Prostate gland (tissue), 2 donors: ENCODE measurements around the gene PPP1R11. TPM values are rescaled to one million over a fixed set of nuclear protein-coding genes. Genes with fewer than 3 reads are reported as not detected.
A peak's percentile ranks its signal among the peaks of the same experiment; 100 is the strongest.
"Not testable (repeated sequence)": the region's sequence is repeated elsewhere in the genome, so short reads cannot be mapped to it uniquely, and the experiment has no call there.

ENCODE experiments used
- DNase-seq: peaks from one replicate; pipeline ENCODE4 v3.0.0-alpha.2; 2019; ENCODE audit warnings: low spot score
- H3K27ac ChIP-seq, 2 donors: fragments of 200-600 bp; sonication (generic); 2 replicates each; pipeline ENCODE4 v1.5.1; 2017 to 2019
- H3K27me3 ChIP-seq: fragments of 200-600 bp; sonication (generic); replicated peaks from 2 replicates; pipeline ENCODE4 v1.5.1; 2019; ENCODE audit not compliant: insufficient read depth
- H3K36me3 ChIP-seq, 2 donors: fragments of 200-600 bp; sonication (generic); 1 replicate in 1 of 2; 2 replicates in 1 of 2; pipeline versions ENCODE4 v1.5.1 to v1.8.1; 2017 to 2019
- H3K4me1 ChIP-seq: fragments of 200-600 bp; sonication (generic); replicated peaks from 2 replicates; pipeline ENCODE4 v1.5.1; 2019
- H3K4me3 ChIP-seq, 2 donors: fragments of 200-600 bp; sonication (generic); 2 replicates each; pipeline ENCODE4 v1.5.1; 2017 to 2019
- H3K9me3 ChIP-seq: fragments of 200-600 bp; sonication (generic); 2 replicates; pipeline ENCODE4 v1.5.1; 2017
- CTCF ChIP-seq, 4 experiments: fragments of 200-600 bp in 2 of 4; fragments of 450-650 bp in 2 of 4; sonication (generic) in 2 of 4; IDR thresholded peaks; 1 replicate in 3 of 4; 2 replicates in 1 of 4; pipeline ENCODE4 v1.5.1; 2016 to 2019; ENCODE audit warnings: antibody characterized with exemption in 4 of 4, mild to moderate bottlenecking in 2 of 4, moderate library complexity in 2 of 4
- POLR2A ChIP-seq: fragments of 450-650 bp; IDR thresholded peaks from one replicate; pipeline ENCODE4 v1.6.1; 2016; ENCODE audit warnings: antibody characterized with exemption, mild to moderate bottlenecking
- POLR2AphosphoS5 ChIP-seq: sonication (generic); formaldehyde crosslinking; IDR thresholded peaks from one replicate; pipeline ENCODE4 v1.6.1; 2017; ENCODE audit warnings: antibody characterized with exemption
- WGBS: methylation state at CpG from one replicate; pipeline ENCODE4 v1.1.5; 2018; 5-methylcytosine and 5-hydroxymethylcytosine counted together
- intact Hi-C: fragments of 100-400 bp; cut with DNase I; formaldehyde crosslinking; loops from one replicate; pipeline ENCODE4 v1.14.2; 2022
- small RNA-seq, 2 donors: library from RNA; depleted of rRNA; stranded (forward); fragments of <200 nt; gene quantifications; one replicate each; pipeline ENCODE3, GENCODE V24; 2016
- total RNA-seq, 2 donors: library from RNA; depleted of rRNA; stranded (reverse); fragments of >200 nt; gene quantifications; one replicate each; pipeline ENCODE4 v1.1.0, GENCODE V29; 2016

The PPP1R11 gene
- total RNA-seq, 2 donors from 2014 or later, result 49.7 to 59.3 TPM

GRCh38 chr6:30113841-30114240 lies 46.8 kb downstream of the PPP1R11 start:
- 27% methylated on average over 1 of the region's 1 CpG for WGBS

GRCh38 chr6:30116724-30117123 lies 49.7 kb downstream of the PPP1R11 start:
- Histone ChIP-seq H3K27me3 (peaks cover 3% of the 10 kb centered on the region), H3K4me3 (no peak overlapping the region), H3K27ac (no peak overlapping the region), H3K36me3 (no peaks in the 10 kb centered on the region), H3K4me1 (no peaks in the 10 kb centered on the region), H3K9me3 (no peaks in the 10 kb centered on the region)
- DNase-seq, result no peak
- WGBS, result 79% methylated on average over 6 of the region's 6 CpGs
- no peak for TF ChIP-seq POLR2AphosphoS5
- peak in 1 of 4 experiments; percentile 16 for TF ChIP-seq CTCF (IDR thresholded peaks at IDR 0.05)
- no peak for TF ChIP-seq POLR2A
- intact Hi-C loops, result no loop called here

More at GRCh38 chr6:30113841-30114240, 46.8 kb downstream of the PPP1R11 start:
- H3K4me3 ChIP-seq, result no peak overlapping the region
- H3K27me3 ChIP-seq, result peaks cover 3% of the 10 kb centered on the region
- intact Hi-C loops, result no loop called here
- no peak for DNase-seq
- TF ChIP-seq POLR2A (no peak), POLR2AphosphoS5 (no peak), CTCF (IDR thresholded peaks at IDR 0.05) (no peak)
- no peaks in the 10 kb centered on the region for H3K4me1 ChIP-seq
- no peak overlapping the region for H3K27ac ChIP-seq
- no peaks in the 10 kb centered on the region for H3K9me3 ChIP-seq
- no peaks in the 10 kb centered on the region for H3K36me3 ChIP-seq

DNA sequence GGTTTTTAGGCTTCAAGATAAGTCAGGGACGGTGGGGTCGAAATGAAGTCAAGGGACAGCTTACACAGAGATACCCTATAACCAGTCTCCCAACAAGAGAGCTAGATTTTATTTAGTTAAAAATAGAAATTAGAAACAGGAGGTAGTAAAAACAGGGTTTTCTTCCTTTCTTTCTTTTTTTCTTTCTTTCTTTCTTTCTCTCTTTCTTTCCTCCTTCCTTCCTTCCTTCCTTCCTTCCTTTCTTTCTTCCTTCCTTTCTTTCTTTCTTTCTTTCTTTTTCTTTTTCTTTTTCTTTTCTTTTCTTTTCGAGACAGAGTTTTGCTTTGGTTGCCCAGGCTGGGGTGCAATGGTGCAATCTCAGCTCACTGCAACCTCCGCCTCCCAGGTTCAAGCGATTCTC lies 51.7 kb downstream of the PPP1R11 start:
- intact Hi-C loops, H3K27me3 ChIP-seq, H3K27ac ChIP-seq, H3K9me3 ChIP-seq, H3K36me3 ChIP-seq, H3K4me1 ChIP-seq, DNase-seq, H3K4me3 ChIP-seq: not testable (repeated sequence)
- 93% methylated on average over 5 of the region's 5 CpGs for WGBS

Small RNA genes within 50 kb of the gene (small RNA-seq; reads per million reads assigned to genes)
- gene RF02218 (0 reads per million in 2 donors), gene RF02219 (0 reads per million in 2 donors), gene RF02220 (0 reads per million in 2 donors)

Other genes starting within 250 kb of the PPP1R11 start
- gene HLA-G, start 239.4 kb upstream of the PPP1R11 start, total RNA-seq, result 1 to 10 TPM in 1 of 2 donors, not detected in 1; 1.8 TPM
- 100 to 1,000 TPM; 564 to 620 TPM for gene HLA-A, start 124.7 kb upstream of the PPP1R11 start, total RNA-seq
- gene POLR1H, start 5.9 kb upstream of the PPP1R11 start, total RNA-seq, result 10 to 100 TPM; 31.9 to 36.3 TPM
- gene RNF39, start 8.6 kb downstream of the PPP1R11 start, total RNA-seq, result 10 to 100 TPM in 1 of 2 donors, 1 to 10 TPM in 1; 9.0 to 29.1 TPM
- gene TRIM31, start 45.9 kb downstream of the PPP1R11 start, total RNA-seq, result under 1 TPM in 1 of 2 donors, not detected in 1; 0.32 TPM
- not detected for gene TRIM40, start 68.9 kb downstream of the PPP1R11 start, total RNA-seq
- gene TRIM10, start 94.0 kb downstream of the PPP1R11 start, total RNA-seq, result not detected
- not detected for gene TRIM15, start 96.3 kb downstream of the PPP1R11 start, total RNA-seq
- 100 to 1,000 TPM in 1 of 2 donors, 10 to 100 TPM in 1; 74.8 to 100 TPM for gene TRIM26, start 146.2 kb downstream of the PPP1R11 start, total RNA-seq